Astrocyte (in vitro differentiated cells and primary cell): Measurements from ENCODE around the gene GRPEL2. TPM values are rescaled to one million over a fixed set of nuclear protein-coding genes. Genes with fewer than 3 reads are reported as not detected.

Experiments
- DNase-seq: peaks from one replicate; pipeline ENCODE4 v3.0.0-alpha.2; 2010; ENCODE audit warnings: low read depth
- FAIRE-seq: peaks from 2 replicates; lab custom pipeline; 2011; peaks lifted over from hg19 to GRCh38; lab: Jason Lieb, UNC
- H2AFZ ChIP-seq: 2 replicates; pipeline ENCODE4 v1.6.0; 2012; ENCODE audit warnings: low read depth, low read length, inconsistent platforms
- H3K27ac ChIP-seq: 2 replicates; pipeline ENCODE4 v1.5.1; 2011; ENCODE audit warnings: low read depth, low read length, inconsistent platforms
- H3K27me3 ChIP-seq: 2 replicates; pipeline ENCODE4 v1.6.0; 2011; ENCODE audit warnings: low read length, inconsistent platforms; ENCODE audit not compliant: insufficient read depth
- H3K36me3 ChIP-seq: 2 replicates; pipeline ENCODE4 v1.5.1; 2011; ENCODE audit warnings: low read length, inconsistent platforms; ENCODE audit not compliant: insufficient read depth
- H3K4me1 ChIP-seq: 2 replicates; pipeline ENCODE4 v1.5.1; 2011; ENCODE audit warnings: low read length, inconsistent platforms; ENCODE audit not compliant: insufficient read depth
- H3K4me2 ChIP-seq: 2 replicates; pipeline ENCODE4 v1.6.0; 2012; ENCODE audit warnings: low read length, inconsistent platforms
- H3K4me3 ChIP-seq: 2 replicates; pipeline ENCODE4 v1.5.1; 2011; ENCODE audit warnings: low read depth, mild to moderate bottlenecking, low read length, inconsistent platforms; ENCODE audit not compliant: insufficient read depth
- H3K79me2 ChIP-seq: 2 replicates; pipeline ENCODE4 v1.6.0; 2012; ENCODE audit warnings: mild to moderate bottlenecking, low read length, inconsistent platforms; ENCODE audit not compliant: insufficient read depth
- H3K9ac ChIP-seq: 2 replicates; pipeline ENCODE4 v1.6.0; 2012; ENCODE audit warnings: mild to moderate bottlenecking, low read length, inconsistent platforms
- H3K9me3 ChIP-seq: 2 replicates; pipeline ENCODE4 v1.5.1; 2012; ENCODE audit warnings: low read depth, mild to moderate bottlenecking, low read length, inconsistent platforms; ENCODE audit not compliant: insufficient read depth
- H4K20me1 ChIP-seq: 2 replicates; pipeline ENCODE4 v1.6.0; 2012; ENCODE audit warnings: low read length, inconsistent platforms; ENCODE audit not compliant: insufficient read depth
- H3K27ac Mint-ChIP-seq: one replicate; pipeline ENCODE4 v1.8.0; 2021; ENCODE audit warnings: mild to moderate bottlenecking, mixed read lengths; ENCODE audit not compliant: unreplicated experiment
- H3K27me3 Mint-ChIP-seq: one replicate; pipeline ENCODE4 v1.8.0; 2021; ENCODE audit warnings: low read depth, mixed read lengths; ENCODE audit not compliant: unreplicated experiment
- H3K36me3 Mint-ChIP-seq: one replicate; pipeline ENCODE4 v1.8.0; 2021; ENCODE audit warnings: low read depth, mixed read lengths; ENCODE audit not compliant: unreplicated experiment
- H3K4me1 Mint-ChIP-seq: one replicate; pipeline ENCODE4 v1.8.0; 2021; ENCODE audit warnings: low read depth, mixed read lengths; ENCODE audit not compliant: unreplicated experiment
- H3K4me3 Mint-ChIP-seq: one replicate; pipeline ENCODE4 v1.8.0; 2021; ENCODE audit warnings: mild to moderate bottlenecking, moderate library complexity, mixed read lengths; ENCODE audit not compliant: unreplicated experiment
- H3K9me3 Mint-ChIP-seq: one replicate; pipeline ENCODE4 v1.8.0; 2021; ENCODE audit warnings: mild to moderate bottlenecking, mixed read lengths; ENCODE audit not compliant: unreplicated experiment
- EZH2 ChIP-seq: IDR thresholded peaks from 2 replicates; pipeline ENCODE4 v1.6.1; 2012; ENCODE audit warnings: mild to moderate bottlenecking, low read length, inconsistent platforms; ENCODE audit not compliant: insufficient read depth
- total RNA-seq: library from RNA; stranded (reverse); gene quantifications from 2 replicates; pipeline ENCODE4 v1.2.1, GENCODE V29; 2021
- TF ChIP-seq, protein P1 (sequence below): IDR thresholded peaks from 2 replicates; pipeline ENCODE4 v1.5.1; 2011; ENCODE audit warnings: low read depth, mild to moderate bottlenecking, inconsistent platforms, low read length, moderate library complexity; ENCODE audit not compliant: insufficient read depth

The GRPEL2 gene
- total RNA-seq, 1 donor from 2014 or later, result 26.0 TPM

DNA sequence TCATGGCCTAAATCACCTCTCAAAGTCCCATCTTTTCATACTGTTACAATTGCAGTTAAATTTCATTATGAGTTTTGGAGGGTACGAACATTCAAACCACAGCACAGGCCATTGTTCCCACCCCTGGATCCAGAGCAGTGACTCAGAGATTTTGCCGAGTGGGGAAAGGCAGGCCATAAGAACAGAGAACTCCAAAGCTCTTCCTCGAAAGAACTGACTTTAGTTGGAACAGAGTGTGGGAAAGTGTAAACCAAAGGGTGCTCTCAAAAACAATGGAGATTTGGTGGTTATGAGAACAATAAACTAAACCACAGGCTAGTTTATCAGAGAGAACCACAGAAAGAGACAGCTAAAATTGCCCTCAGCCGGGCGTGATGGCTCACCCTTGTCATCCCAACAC, 19.4 kb upstream of the GRPEL2 start:
- Mint-ChIP-seq H3K36me3 (peaks cover 5% of the 10 kb centered on the region), H3K9me3 (no peaks in the 10 kb centered on the region), H3K27ac (peak overlapping the region; percentile 71), H3K4me3 (no peak overlapping the region), H3K27me3 (no peaks in the 10 kb centered on the region), H3K4me1 (peaks cover 32% of the 10 kb centered on the region)
- FAIRE-seq (no peak), DNase-seq (peak; percentile 46)
- Histone ChIP-seq H3K9me3 (no peaks in the 10 kb centered on the region), H3K4me2 (no peak overlapping the region), H3K27me3 (no peaks in the 10 kb centered on the region), H3K4me1 (peaks cover 4% of the 10 kb centered on the region), H3K27ac (no peak overlapping the region), H2AFZ (no peak overlapping the region), H3K79me2 (no peaks in the 10 kb centered on the region), H3K9ac (no peak overlapping the region), H3K4me3 (no peak overlapping the region), H3K36me3 (no peaks in the 10 kb centered on the region), H4K20me1 (no peaks in the 10 kb centered on the region)
- TF ChIP-seq, protein P1, sequence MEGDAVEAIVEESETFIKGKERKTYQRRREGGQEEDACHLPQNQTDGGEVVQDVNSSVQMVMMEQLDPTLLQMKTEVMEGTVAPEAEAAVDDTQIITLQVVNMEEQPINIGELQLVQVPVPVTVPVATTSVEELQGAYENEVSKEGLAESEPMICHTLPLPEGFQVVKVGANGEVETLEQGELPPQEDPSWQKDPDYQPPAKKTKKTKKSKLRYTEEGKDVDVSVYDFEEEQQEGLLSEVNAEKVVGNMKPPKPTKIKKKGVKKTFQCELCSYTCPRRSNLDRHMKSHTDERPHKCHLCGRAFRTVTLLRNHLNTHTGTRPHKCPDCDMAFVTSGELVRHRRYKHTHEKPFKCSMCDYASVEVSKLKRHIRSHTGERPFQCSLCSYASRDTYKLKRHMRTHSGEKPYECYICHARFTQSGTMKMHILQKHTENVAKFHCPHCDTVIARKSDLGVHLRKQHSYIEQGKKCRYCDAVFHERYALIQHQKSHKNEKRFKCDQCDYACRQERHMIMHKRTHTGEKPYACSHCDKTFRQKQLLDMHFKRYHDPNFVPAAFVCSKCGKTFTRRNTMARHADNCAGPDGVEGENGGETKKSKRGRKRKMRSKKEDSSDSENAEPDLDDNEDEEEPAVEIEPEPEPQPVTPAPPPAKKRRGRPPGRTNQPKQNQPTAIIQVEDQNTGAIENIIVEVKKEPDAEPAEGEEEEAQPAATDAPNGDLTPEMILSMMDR, result no peak
- TF ChIP-seq EZH2, result no peak

DNA sequence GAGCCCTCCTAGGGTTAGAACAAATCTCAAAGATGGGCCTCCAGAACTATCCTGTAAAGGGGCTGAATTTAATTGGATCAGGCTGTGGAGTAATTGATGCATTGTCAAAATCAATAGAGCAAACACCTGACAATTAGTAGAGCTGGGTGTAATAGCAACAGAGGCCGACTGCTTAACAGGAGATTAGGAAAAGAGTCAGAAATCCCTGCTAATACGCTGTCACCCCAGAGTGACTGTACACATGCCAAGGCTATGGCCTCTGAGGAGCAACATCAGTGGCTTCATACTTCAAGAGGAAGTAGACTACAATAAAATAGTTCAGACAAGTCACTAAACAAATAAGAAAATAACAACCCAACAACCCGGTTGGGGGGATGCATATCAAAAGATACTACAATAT, 18.7 kb upstream of the GRPEL2 start:
- Mint-ChIP-seq H3K4me1 (peaks cover 27% of the 10 kb centered on the region), H3K27ac (no peak overlapping the region), H3K27me3 (no peaks in the 10 kb centered on the region), H3K9me3 (no peaks in the 10 kb centered on the region), H3K4me3 (no peak overlapping the region), H3K36me3 (peaks cover 5% of the 10 kb centered on the region)
- DNase-seq (no peak), FAIRE-seq (no peak)
- Histone ChIP-seq H3K4me2 (no peak overlapping the region), H3K79me2 (no peaks in the 10 kb centered on the region), H3K9ac (no peak overlapping the region), H3K9me3 (no peaks in the 10 kb centered on the region), H3K27me3 (no peaks in the 10 kb centered on the region), H4K20me1 (no peaks in the 10 kb centered on the region), H3K4me3 (no peak overlapping the region), H3K4me1 (no peaks in the 10 kb centered on the region), H3K27ac (no peak overlapping the region), H3K36me3 (no peaks in the 10 kb centered on the region), H2AFZ (no peak overlapping the region)
- TF ChIP-seq, protein P1, result no peak
- no peak for TF ChIP-seq EZH2

DNA sequence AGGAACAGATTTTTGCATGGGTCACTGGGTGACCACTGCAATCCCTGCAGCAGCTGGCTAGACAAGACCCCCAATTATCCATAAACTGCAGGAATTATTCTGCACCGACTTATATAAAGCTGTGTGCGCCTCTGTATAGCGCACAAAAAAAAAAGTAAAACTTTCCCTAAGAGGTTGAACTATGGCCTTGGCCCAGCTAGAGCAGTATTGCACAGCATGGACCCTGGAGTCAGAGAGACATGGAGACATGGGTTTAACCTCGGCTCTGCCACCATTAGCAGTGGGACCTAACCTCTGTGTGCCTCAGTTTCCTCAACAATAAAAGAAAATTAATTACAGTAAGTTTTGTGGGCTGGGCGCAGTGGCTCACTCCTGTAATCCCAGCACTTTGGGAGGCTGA, 17.1 kb upstream of the GRPEL2 start:
- Mint-ChIP-seq H3K4me1 (peaks cover 21% of the 10 kb centered on the region), H3K4me3 (no peak overlapping the region), H3K36me3 (peaks cover 3% of the 10 kb centered on the region), H3K27ac (no peak overlapping the region), H3K27me3 (no peaks in the 10 kb centered on the region), H3K9me3 (no peaks in the 10 kb centered on the region)
- Histone ChIP-seq H3K4me2 (no peak overlapping the region), H3K4me3 (no peak overlapping the region), H2AFZ (no peak overlapping the region), H3K9ac (no peak overlapping the region), H3K27me3 (no peaks in the 10 kb centered on the region), H3K79me2 (no peaks in the 10 kb centered on the region), H3K27ac (no peak overlapping the region), H3K4me1 (no peaks in the 10 kb centered on the region), H3K9me3 (no peaks in the 10 kb centered on the region), H4K20me1 (no peaks in the 10 kb centered on the region), H3K36me3 (no peaks in the 10 kb centered on the region)
- FAIRE-seq (no peak), DNase-seq (no peak)
- no peak for TF ChIP-seq EZH2
- TF ChIP-seq, protein P1, result no peak
